GM13976 (cell line): Measurements from ENCODE around the gene CXCL11.
"Not testable (repeated sequence)": the region's sequence is repeated elsewhere in the genome, so short reads cannot be mapped to it uniquely, and the experiment has no call there.

Experiments used
- DNase-seq: peaks from one replicate; pipeline ENCODE4 v3.0.0; 2012; ENCODE audit warnings: low spot score
- in situ Hi-C: fragments of 300-500 bp; cut with MboI; formaldehyde crosslinking; loops from one replicate; pipeline ENCODE4 v1.12.0; 2022; ENCODE audit warnings: low sequenced_read_pairs, mixed read lengths, inconsistent platforms; ENCODE audit not compliant: unreplicated experiment
- TF ChIP-seq, protein P1 (sequence below): IDR thresholded peaks from 2 replicates; pipeline ENCODE4 v1.5.1; 2012; ENCODE audit warnings: borderline replicate concordance, mild to moderate bottlenecking; ENCODE audit not compliant: insufficient read depth; ENCODE audit errors: extremely low read depth, missing control alignments, control extremely low read depth

CXCL11 gene

DNA sequence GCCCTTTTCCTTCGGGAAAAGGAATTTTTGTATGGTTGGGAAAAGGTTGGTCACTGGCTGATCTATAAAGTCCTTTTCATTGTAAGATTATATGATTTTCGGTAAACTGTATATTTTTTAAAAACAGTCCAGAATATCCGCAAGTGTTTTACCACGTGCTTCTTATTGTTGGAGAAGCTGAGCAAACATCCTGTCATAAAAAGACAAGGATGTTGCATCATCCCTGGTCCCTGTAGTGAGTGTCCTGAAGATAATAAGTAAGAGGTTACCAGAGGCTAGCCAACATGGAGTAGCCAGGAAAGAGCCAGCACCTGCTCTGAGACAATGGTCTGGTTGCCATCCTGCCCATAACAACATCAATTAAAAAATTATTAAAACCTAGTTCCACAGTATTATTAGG is 33.7 kb downstream of the CXCL11 start:
- no peak for DNase-seq
- in situ Hi-C loops = loop anchor here (5.0 kb wide), 1 partner anchor 65 kb away; no protein-coding TSS in a partner anchor
- TF ChIP-seq, protein P1, sequence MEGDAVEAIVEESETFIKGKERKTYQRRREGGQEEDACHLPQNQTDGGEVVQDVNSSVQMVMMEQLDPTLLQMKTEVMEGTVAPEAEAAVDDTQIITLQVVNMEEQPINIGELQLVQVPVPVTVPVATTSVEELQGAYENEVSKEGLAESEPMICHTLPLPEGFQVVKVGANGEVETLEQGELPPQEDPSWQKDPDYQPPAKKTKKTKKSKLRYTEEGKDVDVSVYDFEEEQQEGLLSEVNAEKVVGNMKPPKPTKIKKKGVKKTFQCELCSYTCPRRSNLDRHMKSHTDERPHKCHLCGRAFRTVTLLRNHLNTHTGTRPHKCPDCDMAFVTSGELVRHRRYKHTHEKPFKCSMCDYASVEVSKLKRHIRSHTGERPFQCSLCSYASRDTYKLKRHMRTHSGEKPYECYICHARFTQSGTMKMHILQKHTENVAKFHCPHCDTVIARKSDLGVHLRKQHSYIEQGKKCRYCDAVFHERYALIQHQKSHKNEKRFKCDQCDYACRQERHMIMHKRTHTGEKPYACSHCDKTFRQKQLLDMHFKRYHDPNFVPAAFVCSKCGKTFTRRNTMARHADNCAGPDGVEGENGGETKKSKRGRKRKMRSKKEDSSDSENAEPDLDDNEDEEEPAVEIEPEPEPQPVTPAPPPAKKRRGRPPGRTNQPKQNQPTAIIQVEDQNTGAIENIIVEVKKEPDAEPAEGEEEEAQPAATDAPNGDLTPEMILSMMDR = no peak

DNA sequence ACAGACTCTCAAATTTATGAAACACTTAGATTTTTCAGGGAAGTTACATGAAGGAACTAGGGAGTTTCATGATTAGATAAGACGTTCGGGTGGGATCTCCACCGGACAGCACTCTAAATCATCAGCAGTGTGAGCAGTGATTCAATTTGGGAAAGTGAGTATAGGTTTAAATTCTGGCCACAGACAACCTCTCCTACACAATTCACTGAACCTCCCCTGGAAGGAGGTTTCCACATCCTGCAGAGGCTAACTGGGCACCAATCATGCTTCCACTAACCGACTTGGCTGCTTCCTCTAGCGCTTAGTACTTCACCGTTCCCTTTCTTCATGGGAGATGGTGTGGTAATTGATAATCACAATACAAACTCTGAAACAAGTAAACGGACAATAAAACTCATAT is 34.2 kb downstream of the CXCL11 start:
- no peak for DNase-seq
- in situ Hi-C loops = loop anchor here (5.0 kb wide), 1 partner anchor 66 kb away; no protein-coding TSS in a partner anchor
- TF ChIP-seq, protein P1 = no peak

- TF ChIP-seq, protein P1 = no peak
- in situ Hi-C loops = loop anchor here (5.0 kb wide), 1 partner anchor 67 kb away; no protein-coding TSS in a partner anchor
- no peak for DNase-seq
Observed at GRCh38 chr4:76000279-76000678, 35.6 kb downstream of the CXCL11 start.

- DNase-seq, in situ Hi-C loops: not testable (repeated sequence)
Observed at GRCh38 chr4:75998525-75999147, 37.2 kb downstream of the CXCL11 start.

- in situ Hi-C loops = no loop called here
- TF ChIP-seq, protein P1 = no peak
- DNase-seq = no peak
Observed at GRCh38 chr4:75997946-75998345, 37.9 kb downstream of the CXCL11 start.

DNA sequence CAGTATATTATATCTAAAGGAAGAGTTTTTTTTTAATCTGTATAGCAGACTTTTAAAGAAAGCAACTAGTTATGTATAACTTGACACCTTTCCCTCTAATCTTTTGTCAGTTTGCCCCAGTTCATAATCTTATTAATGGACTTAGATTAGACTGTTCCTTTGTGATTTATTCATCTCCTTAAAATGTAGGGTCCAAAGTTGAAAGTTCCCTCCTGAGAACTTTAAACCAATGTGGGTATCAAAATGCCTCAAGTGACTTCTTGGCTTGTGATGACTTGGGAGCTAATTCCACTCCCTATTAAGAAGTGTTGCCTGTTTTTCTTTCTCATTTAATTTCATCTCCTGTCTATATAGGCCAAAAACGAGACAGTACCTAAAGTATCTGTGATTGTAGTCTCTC is 38.8 kb downstream of the CXCL11 start:
- in situ Hi-C loops = no loop called here
- DNase-seq = no peak
- TF ChIP-seq, protein P1 = no peak

- in situ Hi-C loops = no loop called here
- DNase-seq = peak; percentile 52
- TF ChIP-seq, protein P1 = peak; percentile 53
Observed at GRCh38 chr4:75995727-75996126, 40.1 kb downstream of the CXCL11 start.
